Fibroblast of villous mesenchyme (primary cell): ENCODE data around the gene MRRF. TPM values are rescaled to one million over a fixed set of nuclear protein-coding genes. Genes with fewer than 3 reads are reported as not detected.

Experiments used
- DNase-seq: peaks from one replicate; pipeline ENCODE4 v3.0.0-alpha.2; 2010; ENCODE audit warnings: low read depth
- H3K4me3 ChIP-seq: 2 replicates; pipeline ENCODE4 v1.5.1; 2011; ENCODE audit warnings: low read depth, mild to moderate bottlenecking, low read length
- total RNA-seq: library from RNA; depleted of rRNA; stranded (reverse); fragments of >200 nt; gene quantifications from 2 replicates; pipeline ENCODE4 v1.2.3, GENCODE V29; 2012
- TF ChIP-seq, protein P1 (sequence below): IDR thresholded peaks from 2 replicates; pipeline ENCODE4 v1.5.1; 2012; ENCODE audit warnings: low read depth, mild to moderate bottlenecking, low read length; ENCODE audit not compliant: insufficient read depth

The MRRF gene
- total RNA-seq, 1 donor, result 29.4 TPM

DNA sequence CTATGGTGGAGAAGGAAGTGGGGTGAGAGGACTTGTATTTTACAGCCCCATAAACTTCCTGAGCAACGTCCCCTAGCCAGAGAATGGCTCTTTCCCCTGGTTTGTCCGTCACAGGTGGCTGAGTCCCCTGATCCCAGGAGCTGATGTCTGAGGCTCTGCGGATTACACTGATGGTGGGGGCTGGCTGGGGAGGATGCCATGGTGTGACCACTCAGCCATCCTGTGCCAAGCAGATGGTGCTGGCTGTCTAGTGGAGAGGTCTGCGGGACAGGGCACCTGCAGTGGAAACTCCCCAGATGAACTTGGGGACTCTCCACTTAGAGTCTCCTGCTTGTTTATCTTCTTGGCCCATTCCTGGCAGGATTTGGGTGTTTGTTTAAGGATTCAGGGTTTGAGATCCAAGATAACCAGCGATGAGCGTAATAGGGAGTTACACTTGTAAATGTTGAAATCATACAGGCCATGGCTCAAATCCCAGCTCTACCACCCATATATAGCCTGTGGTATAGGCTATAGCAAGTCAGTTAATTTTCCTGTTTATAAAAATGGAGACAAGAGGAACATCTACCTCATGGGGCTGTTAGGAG is 101.5 kb downstream of the MRRF start:
- no peak overlapping the region for H3K4me3 ChIP-seq
- DNase-seq, result peak; percentile 83
- TF ChIP-seq, protein P1, sequence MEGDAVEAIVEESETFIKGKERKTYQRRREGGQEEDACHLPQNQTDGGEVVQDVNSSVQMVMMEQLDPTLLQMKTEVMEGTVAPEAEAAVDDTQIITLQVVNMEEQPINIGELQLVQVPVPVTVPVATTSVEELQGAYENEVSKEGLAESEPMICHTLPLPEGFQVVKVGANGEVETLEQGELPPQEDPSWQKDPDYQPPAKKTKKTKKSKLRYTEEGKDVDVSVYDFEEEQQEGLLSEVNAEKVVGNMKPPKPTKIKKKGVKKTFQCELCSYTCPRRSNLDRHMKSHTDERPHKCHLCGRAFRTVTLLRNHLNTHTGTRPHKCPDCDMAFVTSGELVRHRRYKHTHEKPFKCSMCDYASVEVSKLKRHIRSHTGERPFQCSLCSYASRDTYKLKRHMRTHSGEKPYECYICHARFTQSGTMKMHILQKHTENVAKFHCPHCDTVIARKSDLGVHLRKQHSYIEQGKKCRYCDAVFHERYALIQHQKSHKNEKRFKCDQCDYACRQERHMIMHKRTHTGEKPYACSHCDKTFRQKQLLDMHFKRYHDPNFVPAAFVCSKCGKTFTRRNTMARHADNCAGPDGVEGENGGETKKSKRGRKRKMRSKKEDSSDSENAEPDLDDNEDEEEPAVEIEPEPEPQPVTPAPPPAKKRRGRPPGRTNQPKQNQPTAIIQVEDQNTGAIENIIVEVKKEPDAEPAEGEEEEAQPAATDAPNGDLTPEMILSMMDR, result no peak

DNA sequence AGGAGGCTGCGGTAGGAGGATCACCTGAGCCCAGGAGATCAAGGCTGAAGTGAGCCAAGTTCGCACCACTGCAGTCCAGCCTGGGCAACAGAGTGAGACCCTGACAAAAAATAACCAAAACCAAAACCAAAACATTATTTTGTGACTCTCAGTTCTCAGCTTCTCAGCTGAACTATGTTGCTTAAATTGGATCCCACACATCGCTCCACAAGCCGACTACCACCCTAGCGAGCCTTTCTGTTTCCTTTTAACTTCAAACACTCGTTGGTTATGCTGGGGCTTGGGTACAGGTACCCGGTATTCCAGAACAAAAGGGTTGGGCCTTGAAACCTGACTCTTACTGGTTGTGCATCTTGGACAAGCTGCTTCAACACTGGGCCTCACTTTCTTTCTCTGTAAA is 102.4 kb downstream of the MRRF start:
- DNase-seq, result no peak
- TF ChIP-seq, protein P1, result no peak
- no peak overlapping the region for H3K4me3 ChIP-seq

DNA sequence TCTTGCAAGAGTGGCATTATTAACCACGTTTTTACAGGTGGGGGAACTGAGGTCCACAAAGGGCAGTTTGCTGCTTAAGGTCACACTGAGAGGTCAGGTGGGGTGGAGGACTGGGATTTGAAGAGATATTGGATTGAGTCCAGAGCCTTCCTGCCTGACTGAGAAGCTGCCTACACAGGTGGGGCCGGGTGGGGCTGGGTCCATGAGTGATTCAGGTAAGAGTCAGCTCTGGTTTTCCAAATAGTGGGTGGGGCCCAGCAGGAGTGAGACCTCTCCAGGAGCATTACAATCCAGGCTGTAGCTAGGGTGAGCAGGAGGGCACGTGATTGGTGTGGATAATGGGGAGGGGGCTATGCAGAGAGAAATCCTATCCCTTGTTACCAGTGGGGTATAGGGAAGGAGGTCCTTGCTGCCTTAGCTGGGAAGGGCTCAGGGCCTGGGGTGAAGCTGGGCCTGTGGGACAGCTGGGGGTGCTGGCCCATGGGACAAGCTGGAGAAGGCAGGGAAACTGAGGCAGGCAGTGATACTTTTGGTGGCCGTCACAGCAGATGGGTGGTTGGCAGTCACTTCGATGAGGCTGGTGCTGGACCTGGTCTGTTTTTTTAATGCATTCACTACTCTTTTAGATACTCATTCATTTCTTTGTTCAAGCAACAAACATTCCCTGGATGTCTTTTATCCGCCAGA is 103.2 kb downstream of the MRRF start:
- no peak overlapping the region for H3K4me3 ChIP-seq
- TF ChIP-seq, protein P1, result no peak
- DNase-seq, result no peak

DNA sequence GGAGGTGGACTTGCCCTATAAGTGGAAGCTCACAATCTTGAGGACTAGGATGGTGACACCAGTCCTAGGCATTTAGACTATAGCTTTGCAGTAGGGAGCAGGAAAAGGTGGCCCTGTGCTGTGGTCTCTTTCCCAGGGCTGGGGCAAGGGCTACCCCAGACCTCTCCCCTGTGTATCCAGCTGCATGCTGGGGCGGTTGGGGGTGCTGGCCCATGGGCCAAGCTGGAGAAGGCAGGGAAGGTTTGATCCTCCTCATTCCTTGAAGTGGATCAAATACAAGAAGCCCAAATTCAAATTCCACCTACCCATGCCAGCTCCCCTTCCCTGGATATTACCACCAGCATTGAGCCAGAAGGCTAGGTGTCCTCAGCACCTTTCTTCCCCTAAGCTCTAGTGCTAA is 104.0 kb downstream of the MRRF start:
- H3K4me3 ChIP-seq, result no peak overlapping the region
- TF ChIP-seq, protein P1, result no peak
- DNase-seq, result no peak

DNA sequence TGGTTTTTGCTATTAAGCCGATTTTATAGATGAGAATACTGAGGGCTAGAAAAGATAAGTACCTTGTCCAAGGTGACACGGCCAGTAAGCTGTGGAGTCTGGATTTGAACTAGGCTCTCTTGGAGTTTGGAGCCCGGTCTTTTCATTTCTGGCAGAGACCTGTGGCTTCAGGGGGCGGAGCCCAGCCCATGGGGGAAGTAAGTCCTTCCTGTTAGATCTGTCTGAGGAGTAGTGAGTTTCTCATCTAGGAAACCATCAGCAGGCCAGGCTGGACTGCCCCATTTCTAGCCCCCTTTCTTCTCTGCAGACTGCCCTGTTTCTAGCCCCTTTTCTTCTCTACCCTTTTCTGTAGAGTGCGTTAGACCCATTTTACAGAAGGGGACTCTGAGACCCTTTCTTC is 105.6 kb downstream of the MRRF start:
- no peak overlapping the region for H3K4me3 ChIP-seq
- no peak for DNase-seq
- TF ChIP-seq, protein P1, result no peak

DNA sequence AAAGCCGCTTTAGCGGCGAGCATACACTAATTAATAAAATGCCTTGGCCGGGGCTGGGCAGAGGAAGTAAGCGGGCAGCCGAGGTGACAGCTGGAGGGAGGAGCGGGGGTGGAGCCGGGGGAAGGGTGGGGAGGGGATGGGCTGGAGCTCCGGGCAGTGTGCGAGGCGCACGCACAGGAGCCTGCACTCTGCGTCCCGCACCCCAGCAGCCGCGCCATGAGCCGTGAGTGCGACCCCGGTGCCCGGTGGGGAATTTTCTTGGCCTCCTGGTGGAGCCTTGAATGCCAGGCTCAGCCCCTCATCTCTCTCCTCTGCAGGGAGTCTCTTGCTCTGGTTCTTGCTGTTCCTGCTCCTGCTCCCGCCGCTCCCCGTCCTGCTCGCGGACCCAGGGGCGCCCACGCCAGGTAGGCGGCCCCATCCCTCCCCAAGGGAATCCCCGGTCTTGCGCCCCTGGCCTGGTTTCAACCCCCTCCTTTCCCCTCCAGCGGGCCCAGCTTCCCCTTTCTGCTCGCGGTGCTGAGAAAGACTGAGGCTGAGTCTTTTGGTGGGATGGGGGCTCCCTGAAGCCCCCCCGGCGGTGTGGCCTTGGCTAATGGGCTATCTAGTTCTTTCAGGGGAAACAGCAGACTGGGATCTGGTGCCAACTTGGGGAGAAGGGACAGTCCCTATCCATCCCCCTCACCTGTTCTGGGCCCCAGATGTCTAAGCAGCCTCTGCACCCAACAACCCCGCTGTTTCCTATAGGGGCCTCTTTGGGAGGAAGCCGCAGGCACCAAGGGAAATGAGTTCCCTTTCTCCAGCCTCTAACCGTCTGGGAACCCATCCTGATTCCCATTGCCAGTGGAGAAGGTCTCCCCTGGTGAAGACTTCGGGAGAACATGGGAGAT is 106.4 kb downstream of the MRRF start, which contains the start of gene PTGS1:
Gene PTGS1 (plus strand): TSS at position 156 of the 887 bp plus-strand sequence. CDS start 61 bp downstream, at position 217.
- DNase-seq, result no peak
- TF ChIP-seq, protein P1, result no peak
- H3K4me3 ChIP-seq, result peak within 1 kb of the TSS; percentile 54
